ENCODE results near the gene BCAS1. TPM values are rescaled to one million over a fixed set of nuclear protein-coding genes. Genes with fewer than 3 reads are reported as not detected.

BCAS1 gene
- total RNA-seq, 4 donors from 2014 or later = 0.35 to 1.0 TPM; not detected in 2

DNA sequence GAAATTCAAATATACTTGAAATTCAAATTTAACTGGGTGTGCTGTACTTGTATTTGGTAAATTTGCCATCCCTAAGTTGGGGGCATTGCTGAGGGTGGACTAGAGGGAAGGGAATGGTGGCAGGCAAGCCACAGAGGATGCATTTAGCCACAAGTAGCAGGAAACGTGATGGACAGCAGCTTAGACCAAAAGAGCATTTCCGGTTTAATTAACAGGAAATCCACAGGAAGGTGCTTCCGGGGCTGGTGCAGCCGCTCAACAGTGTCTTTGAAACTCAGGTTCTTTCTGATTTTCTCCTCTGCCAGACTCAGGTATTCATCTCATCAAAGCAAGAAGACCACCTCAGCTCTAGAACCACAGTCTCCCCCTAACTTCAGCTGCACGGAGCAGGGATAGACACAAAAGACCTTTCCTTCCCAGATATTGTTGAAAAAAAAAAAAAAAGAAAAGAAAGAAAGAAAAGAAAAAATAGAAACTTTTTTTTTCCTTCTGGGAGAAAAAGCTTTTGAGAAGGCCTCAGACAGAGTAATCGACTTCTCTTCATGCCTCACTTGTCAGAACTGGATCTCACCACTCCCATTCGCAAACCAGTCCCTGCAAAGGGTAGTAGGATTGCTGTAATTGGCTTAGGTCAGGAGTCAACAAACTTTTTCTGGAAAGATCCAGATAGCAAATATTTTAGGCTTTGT lies 8.0 kb upstream of the BCAS1 start:
- H3K9me3 ChIP-seq = no peaks in the 10 kb centered on the region
- peaks cover 15% of the 10 kb centered on the region for H3K27me3 ChIP-seq
- no peaks in the 10 kb centered on the region for H3K36me3 ChIP-seq
- 64 to 90% methylated on average over 2 to 7 of the region's 7 CpGs for WGBS, 2 donors (ENCODE audit: low coverage in 1 of 2)
- H3K4me3 ChIP-seq = no peak overlapping the region
- no peaks in the 10 kb centered on the region for H3K4me1 ChIP-seq
- TF ChIP-seq POLR2AphosphoS5 (IDR thresholded peaks at IDR 0.05) (no peak), POLR2A (IDR thresholded peaks at IDR 0.05) (no peak), EP300 (IDR thresholded peaks at IDR 0.05) (no peak)
- TF ChIP-seq, protein P1, sequence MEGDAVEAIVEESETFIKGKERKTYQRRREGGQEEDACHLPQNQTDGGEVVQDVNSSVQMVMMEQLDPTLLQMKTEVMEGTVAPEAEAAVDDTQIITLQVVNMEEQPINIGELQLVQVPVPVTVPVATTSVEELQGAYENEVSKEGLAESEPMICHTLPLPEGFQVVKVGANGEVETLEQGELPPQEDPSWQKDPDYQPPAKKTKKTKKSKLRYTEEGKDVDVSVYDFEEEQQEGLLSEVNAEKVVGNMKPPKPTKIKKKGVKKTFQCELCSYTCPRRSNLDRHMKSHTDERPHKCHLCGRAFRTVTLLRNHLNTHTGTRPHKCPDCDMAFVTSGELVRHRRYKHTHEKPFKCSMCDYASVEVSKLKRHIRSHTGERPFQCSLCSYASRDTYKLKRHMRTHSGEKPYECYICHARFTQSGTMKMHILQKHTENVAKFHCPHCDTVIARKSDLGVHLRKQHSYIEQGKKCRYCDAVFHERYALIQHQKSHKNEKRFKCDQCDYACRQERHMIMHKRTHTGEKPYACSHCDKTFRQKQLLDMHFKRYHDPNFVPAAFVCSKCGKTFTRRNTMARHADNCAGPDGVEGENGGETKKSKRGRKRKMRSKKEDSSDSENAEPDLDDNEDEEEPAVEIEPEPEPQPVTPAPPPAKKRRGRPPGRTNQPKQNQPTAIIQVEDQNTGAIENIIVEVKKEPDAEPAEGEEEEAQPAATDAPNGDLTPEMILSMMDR (IDR thresholded peaks at IDR 0.05) = no peak
- ATAC-seq = no peak
- H3K27ac ChIP-seq = no peak overlapping the region

DNA sequence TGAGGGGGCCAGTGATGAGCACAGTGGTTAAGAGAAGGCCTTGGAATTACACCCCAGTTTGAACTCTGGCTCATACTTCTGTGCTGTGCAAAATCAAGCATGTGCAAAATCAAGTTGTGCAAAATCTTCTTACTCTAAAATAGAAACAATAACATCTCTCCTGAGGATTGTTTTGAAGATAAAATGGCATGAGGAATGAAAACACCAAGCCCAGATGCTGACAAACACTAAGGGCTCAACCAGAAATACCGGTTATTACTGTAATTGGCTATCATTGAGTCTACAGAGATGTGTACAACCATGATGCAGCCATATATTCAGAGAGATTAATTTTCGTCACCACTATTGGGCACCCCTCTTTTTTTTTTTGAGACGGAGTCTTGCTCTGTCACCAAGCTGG lies 5.9 kb upstream of the BCAS1 start:
- ATAC-seq = no peak
- WGBS, 2 donors (ENCODE audit: low coverage in 1 of 2) = 90 to 97% methylated on average over 3 of the region's 3 CpGs
- TF ChIP-seq POLR2AphosphoS5 (IDR thresholded peaks at IDR 0.05) (no peak), EP300 (IDR thresholded peaks at IDR 0.05) (no peak), POLR2A (IDR thresholded peaks at IDR 0.05) (no peak)
- TF ChIP-seq, protein P1 (IDR thresholded peaks at IDR 0.05) = no peak
- H3K9me3 ChIP-seq = no peaks in the 10 kb centered on the region
- no peaks in the 10 kb centered on the region for H3K4me1 ChIP-seq
- no peak overlapping the region for H3K27ac ChIP-seq
- no peaks in the 10 kb centered on the region for H3K36me3 ChIP-seq
- no peak overlapping the region for H3K4me3 ChIP-seq
- peaks cover 15% of the 10 kb centered on the region for H3K27me3 ChIP-seq

DNA sequence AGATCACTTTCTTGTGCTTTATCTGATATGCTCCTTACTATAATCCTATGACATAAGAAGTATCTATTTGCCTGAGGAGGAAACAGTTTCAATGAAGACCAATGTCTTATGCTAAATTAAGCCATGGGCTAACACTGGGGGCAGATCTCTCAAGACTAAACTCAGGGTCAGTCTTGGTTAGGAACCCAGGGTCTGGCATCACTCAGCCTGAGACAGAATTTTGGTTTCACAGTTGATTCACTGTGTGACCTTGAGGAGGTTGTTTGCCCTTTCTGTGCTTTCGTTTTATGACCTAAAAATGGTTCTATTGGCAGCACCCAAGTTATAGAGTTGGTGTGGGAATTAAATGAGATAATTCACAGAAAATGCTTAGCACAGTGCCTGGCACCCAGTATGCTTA lies 4.9 kb upstream of the BCAS1 start:
- peaks cover 9% of the 10 kb centered on the region for H3K27me3 ChIP-seq
- no peaks in the 10 kb centered on the region for H3K4me1 ChIP-seq
- H3K9me3 ChIP-seq = no peaks in the 10 kb centered on the region
- no CpG with 5 or more reads among the region's 1 CpG for WGBS, 2 donors (ENCODE audit: low coverage in 1 of 2)
- no peak for ATAC-seq
- TF ChIP-seq POLR2AphosphoS5 (IDR thresholded peaks at IDR 0.05) (no peak), POLR2A (IDR thresholded peaks at IDR 0.05) (no peak), EP300 (IDR thresholded peaks at IDR 0.05) (no peak)
- TF ChIP-seq, protein P1 (IDR thresholded peaks at IDR 0.05) = no peak
- H3K36me3 ChIP-seq = no peaks in the 10 kb centered on the region
- H3K4me3 ChIP-seq = no peak overlapping the region
- no peak overlapping the region for H3K27ac ChIP-seq

DNA sequence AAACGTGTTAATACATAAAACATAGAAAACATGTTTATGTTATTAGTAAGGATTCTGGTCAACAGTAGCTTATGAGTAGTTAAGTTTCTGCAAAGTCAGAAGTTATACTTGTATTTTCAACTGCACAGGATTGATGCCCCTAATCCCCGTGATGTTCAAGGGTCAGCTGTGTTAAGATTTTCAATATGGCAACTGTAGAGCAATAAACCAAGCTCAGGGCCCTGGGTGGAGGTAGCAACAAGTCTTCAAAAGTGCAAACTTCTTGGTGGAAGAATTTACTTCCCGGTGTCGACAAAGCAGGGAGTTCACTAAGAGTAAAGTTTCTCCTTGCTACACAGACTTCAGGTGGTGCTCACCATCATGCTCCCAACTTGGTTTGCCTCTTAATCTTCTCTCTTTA lies 4.1 kb upstream of the BCAS1 start:
- Histone ChIP-seq H3K4me1 (no peaks in the 10 kb centered on the region), H3K27me3 (peaks cover 9% of the 10 kb centered on the region), H3K27ac (no peak overlapping the region), H3K36me3 (no peaks in the 10 kb centered on the region), H3K9me3 (no peaks in the 10 kb centered on the region), H3K4me3 (no peak overlapping the region)
- 78% methylated on average over 4 of the region's 4 CpGs for WGBS, 2 donors (ENCODE audit: low coverage in 1 of 2)
- TF ChIP-seq, protein P1 (IDR thresholded peaks at IDR 0.05) = no peak
- no peak for TF ChIP-seq POLR2AphosphoS5 (IDR thresholded peaks at IDR 0.05)
- no peak for TF ChIP-seq EP300 (IDR thresholded peaks at IDR 0.05)
- TF ChIP-seq POLR2A (IDR thresholded peaks at IDR 0.05) = no peak
- ATAC-seq = no peak

DNA sequence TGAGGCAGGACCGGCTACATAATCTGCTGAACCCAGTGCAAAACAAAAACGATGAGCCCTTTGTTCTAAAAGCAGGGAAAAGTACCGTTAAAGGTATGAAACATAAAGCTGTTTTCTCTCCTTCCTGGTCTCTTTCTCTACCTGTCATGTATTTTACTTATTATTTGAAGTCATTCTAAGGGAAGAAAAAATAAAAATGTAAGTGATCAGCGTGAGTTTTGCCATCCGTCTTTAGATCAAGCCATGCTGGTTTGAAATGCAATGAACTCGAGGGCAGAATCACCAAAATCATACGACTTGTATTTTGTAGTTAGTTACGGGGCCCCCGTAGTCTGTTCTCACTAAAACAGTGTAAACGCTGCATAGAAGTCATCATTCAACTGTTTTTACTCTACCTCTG lies 2.9 kb upstream of the BCAS1 start:
- Histone ChIP-seq H3K27ac (no peak overlapping the region), H3K4me3 (no peak overlapping the region), H3K9me3 (no peaks in the 10 kb centered on the region), H3K4me1 (no peaks in the 10 kb centered on the region), H3K27me3 (peaks cover 9% of the 10 kb centered on the region), H3K36me3 (no peaks in the 10 kb centered on the region)
- TF ChIP-seq, protein P1 (IDR thresholded peaks at IDR 0.05) = no peak
- TF ChIP-seq EP300 (IDR thresholded peaks at IDR 0.05) = no peak
- TF ChIP-seq POLR2A (IDR thresholded peaks at IDR 0.05) = no peak
- no peak for TF ChIP-seq POLR2AphosphoS5 (IDR thresholded peaks at IDR 0.05)
- WGBS, 2 donors (ENCODE audit: low coverage in 1 of 2) = 79 to 80% methylated on average over 9 of the region's 10 CpGs
- no peak for ATAC-seq
